ENCODE measurements around the gene PIM3.

Gene PIM3

GRCh38 chr22:49968831-49969661 lies 8.5 kb downstream of the PIM3 start:
- WGBS, 2 experiments, result 93 to 94% methylated on average over 16 of the region's 16 CpGs
- H3K9me3 ChIP-seq (ENCODE audit: control insufficient read depth, low read length), result no peaks in the 10 kb centered on the region

DNA sequence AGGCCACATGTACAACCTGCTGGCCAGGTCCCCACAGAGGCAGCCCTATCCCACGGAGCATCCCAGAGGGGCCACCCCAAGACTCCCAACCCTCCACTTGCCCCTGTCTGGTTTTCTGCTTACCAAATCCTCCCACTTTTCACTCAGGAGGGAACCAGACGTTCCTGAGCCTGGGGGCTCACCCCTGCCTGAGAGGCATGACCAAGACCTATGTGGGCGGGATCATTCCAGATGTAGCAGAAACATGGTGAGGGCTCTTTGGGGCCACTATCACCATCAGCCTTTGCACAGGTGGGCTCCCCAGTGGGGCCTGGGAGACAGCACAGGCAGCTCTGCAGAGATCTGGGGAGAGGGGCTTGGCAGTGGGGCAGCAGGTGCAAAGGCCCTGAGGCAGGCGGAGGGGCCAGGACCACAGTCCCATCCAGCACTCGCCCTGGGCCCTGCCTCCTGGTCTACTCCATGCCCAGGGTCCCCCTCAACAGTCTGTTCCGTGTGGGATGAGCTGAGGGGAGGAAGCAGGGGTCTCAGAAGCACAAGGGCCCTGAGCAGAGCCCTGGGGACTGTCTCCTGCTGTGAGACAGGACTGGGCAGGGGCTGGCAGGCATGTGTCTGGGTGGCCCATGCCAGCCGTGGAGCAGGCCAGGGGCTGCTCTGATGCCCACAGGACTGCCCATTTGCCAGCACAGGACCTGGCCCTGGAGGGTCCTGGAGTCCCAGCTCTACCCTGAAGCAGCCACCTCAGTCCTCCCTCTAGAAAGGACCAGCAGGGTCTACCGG lies 9.4 kb downstream of the PIM3 start:
- peaks cover 30% of the 10 kb centered on the region for H3K27me3 ChIP-seq (ENCODE audit: control insufficient read depth, insufficient read depth, low read length, poor library complexity, severe bottlenecking)
- H3K27ac ChIP-seq (ENCODE audit: insufficient read depth, low read depth, low read length, poor library complexity, severe bottlenecking), result no peak overlapping the region
- H3K36me3 ChIP-seq (ENCODE audit: control insufficient read depth, insufficient read depth, low read length), result no peaks in the 10 kb centered on the region
- 75% methylated on average over 8 of the region's 8 CpGs for WGBS, 2 experiments
- peaks cover 18% of the 10 kb centered on the region for H3K4me1 ChIP-seq (ENCODE audit: control insufficient read depth, insufficient read depth, low read length)
- no peaks in the 10 kb centered on the region for H3K9me3 ChIP-seq (ENCODE audit: control insufficient read depth, low read length)
- H3K4me3 ChIP-seq (ENCODE audit: insufficient read depth, low read depth, low read length), result no peak overlapping the region

More at GRCh38 chr22:49968831-49969661, 8.5 kb downstream of the PIM3 start:
- peaks cover 18% of the 10 kb centered on the region for H3K4me1 ChIP-seq (ENCODE audit: control insufficient read depth, insufficient read depth, low read length)
- no peak overlapping the region for H3K27ac ChIP-seq (ENCODE audit: insufficient read depth, low read depth, low read length, poor library complexity, severe bottlenecking)
- no peak overlapping the region for H3K4me3 ChIP-seq (ENCODE audit: insufficient read depth, low read depth, low read length)
- peaks cover under 1% of the 10 kb centered on the region for H3K36me3 ChIP-seq (ENCODE audit: control insufficient read depth, insufficient read depth, low read length)
- H3K27me3 ChIP-seq (ENCODE audit: control insufficient read depth, insufficient read depth, low read length, poor library complexity, severe bottlenecking), result peaks cover 30% of the 10 kb centered on the region

GRCh38 chr22:49970528-49971231 lies 10.1 kb downstream of the PIM3 start:
- Histone ChIP-seq H3K27me3 (ENCODE audit: control insufficient read depth, insufficient read depth, low read length, poor library complexity, severe bottlenecking) (peaks cover 30% of the 10 kb centered on the region), H3K4me3 (ENCODE audit: insufficient read depth, low read depth, low read length) (peak overlapping the region; percentile 39), H3K27ac (ENCODE audit: insufficient read depth, low read depth, low read length, poor library complexity, severe bottlenecking) (no peak overlapping the region), H3K36me3 (ENCODE audit: control insufficient read depth, insufficient read depth, low read length) (no peaks in the 10 kb centered on the region), H3K9me3 (ENCODE audit: control insufficient read depth, low read length) (no peaks in the 10 kb centered on the region), H3K4me1 (ENCODE audit: control insufficient read depth, insufficient read depth, low read length) (peaks cover 18% of the 10 kb centered on the region)
- 19 to 20% methylated on average over 32 of the region's 32 CpGs for WGBS, 2 experiments

DNA sequence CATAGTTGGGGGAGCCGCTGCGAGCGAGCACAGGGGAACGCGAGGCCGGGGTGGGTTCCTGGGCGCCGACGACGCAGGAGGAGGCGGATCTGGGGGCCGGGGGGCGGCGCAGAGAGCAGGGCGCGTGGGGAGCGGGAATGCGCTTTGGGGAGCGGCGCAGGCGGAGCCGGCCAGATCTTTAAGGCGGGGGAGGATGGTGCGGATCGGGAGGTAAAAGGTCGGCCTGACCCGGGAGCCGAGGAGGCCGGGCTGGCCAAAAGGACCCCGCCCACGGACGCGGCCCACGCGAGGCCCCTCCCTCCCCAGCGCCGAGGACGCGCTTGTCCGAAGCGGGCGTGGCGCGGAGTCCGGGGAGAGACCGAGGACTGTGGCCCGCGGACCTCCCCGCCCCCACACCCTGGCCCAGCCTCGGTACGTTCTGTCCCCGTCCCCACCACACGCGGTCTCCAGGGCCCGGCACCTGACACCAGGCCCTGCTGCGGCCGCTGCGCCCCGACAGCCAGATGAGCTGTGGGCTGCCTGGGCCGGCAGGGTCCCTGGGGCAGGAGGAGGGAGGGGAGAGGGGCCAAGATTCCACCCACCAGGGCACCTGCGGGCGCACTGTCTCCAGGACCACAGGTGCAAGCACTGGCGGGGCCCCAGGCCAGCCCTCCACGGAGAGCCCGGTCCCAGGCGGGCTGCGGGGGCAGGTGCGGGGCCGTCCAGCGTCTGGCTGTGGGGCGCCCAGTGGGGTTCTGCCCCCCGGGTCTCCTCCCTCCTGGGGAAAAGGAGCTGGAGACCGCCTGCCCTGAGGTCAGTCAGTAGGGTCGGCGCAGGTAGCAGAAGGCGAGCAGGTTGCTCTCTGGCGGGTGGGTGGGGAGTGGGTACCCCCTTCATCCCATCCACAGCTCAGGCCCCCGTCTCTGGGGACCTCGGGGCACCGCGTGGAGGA lies 10.9 kb downstream of the PIM3 start:
- peak overlapping the region; percentile 39 for H3K4me3 ChIP-seq (ENCODE audit: insufficient read depth, low read depth, low read length)
- H3K27ac ChIP-seq (ENCODE audit: insufficient read depth, low read depth, low read length, poor library complexity, severe bottlenecking), result no peak overlapping the region
- 10 to 12% methylated on average over 78 to 81 of the region's 81 CpGs for WGBS, 2 experiments
- peaks cover 30% of the 10 kb centered on the region for H3K27me3 ChIP-seq (ENCODE audit: control insufficient read depth, insufficient read depth, low read length, poor library complexity, severe bottlenecking)
- peaks cover 15% of the 10 kb centered on the region for H3K4me1 ChIP-seq (ENCODE audit: control insufficient read depth, insufficient read depth, low read length)
- H3K9me3 ChIP-seq (ENCODE audit: control insufficient read depth, low read length), result no peaks in the 10 kb centered on the region
- H3K36me3 ChIP-seq (ENCODE audit: control insufficient read depth, insufficient read depth, low read length), result no peaks in the 10 kb centered on the region

DNA sequence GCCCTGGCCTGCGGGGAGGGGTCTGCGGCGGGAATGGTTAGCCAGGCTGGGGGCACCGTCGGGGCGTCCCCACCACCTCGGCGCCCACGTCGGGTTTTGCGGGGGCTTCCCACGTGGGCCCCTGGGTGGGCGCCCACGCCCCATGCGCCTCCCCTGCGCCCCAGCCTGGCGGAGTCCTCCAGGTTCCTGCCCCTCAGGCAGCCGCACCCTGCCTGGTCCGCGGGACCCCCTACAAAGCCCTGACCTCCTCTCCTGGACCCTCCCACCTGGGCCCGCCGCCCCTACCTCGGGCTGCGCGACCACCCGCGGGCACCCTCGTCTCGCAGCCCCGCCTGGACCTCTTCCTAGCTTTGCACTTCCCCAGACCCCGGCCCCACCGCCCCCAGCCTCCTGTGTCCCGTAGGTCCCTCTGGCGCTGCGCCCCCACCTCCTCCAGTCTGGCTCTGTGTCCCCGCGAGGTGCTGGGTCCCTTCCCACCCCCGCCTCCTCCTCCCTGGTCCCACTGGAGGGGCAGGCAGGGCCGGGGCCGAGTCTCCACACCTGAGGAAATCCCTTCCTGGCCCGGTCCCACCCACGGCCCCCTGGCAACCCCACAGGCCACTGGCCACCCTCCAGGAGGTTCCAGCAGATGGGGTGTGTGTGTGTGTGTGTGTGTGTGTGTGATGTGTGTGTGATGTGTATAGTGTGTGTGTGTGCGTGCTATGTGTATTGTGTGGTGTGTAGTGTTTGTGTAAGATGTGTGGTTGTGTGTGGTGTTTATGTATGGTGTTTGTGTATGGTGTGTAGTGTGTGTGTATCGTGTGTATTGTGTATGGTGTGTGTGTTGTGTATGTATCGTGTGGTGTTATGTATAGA lies 11.8 kb downstream of the PIM3 start:
- Histone ChIP-seq H3K4me3 (ENCODE audit: insufficient read depth, low read depth, low read length) (no peak overlapping the region), H3K27ac (ENCODE audit: insufficient read depth, low read depth, low read length, poor library complexity, severe bottlenecking) (no peak overlapping the region), H3K4me1 (ENCODE audit: control insufficient read depth, insufficient read depth, low read length) (peaks cover 6% of the 10 kb centered on the region), H3K27me3 (ENCODE audit: control insufficient read depth, insufficient read depth, low read length, poor library complexity, severe bottlenecking) (peaks cover 30% of the 10 kb centered on the region), H3K36me3 (ENCODE audit: control insufficient read depth, insufficient read depth, low read length) (no peaks in the 10 kb centered on the region), H3K9me3 (ENCODE audit: control insufficient read depth, low read length) (no peaks in the 10 kb centered on the region)
- WGBS, 2 experiments, result 59 to 63% methylated on average over 43 to 45 of the region's 45 CpGs

GRCh38 chr22:49973018-49973961 lies 12.7 kb downstream of the PIM3 start:
- Histone ChIP-seq H3K27me3 (ENCODE audit: control insufficient read depth, insufficient read depth, low read length, poor library complexity, severe bottlenecking) (peaks cover 30% of the 10 kb centered on the region), H3K9me3 (ENCODE audit: control insufficient read depth, low read length) (no peaks in the 10 kb centered on the region), H3K27ac (ENCODE audit: insufficient read depth, low read depth, low read length, poor library complexity, severe bottlenecking) (no peak overlapping the region), H3K36me3 (ENCODE audit: control insufficient read depth, insufficient read depth, low read length) (no peaks in the 10 kb centered on the region), H3K4me3 (ENCODE audit: insufficient read depth, low read depth, low read length) (no peak overlapping the region), H3K4me1 (ENCODE audit: control insufficient read depth, insufficient read depth, low read length) (no peaks in the 10 kb centered on the region)
- 82 to 86% methylated on average over 5 of the region's 5 CpGs for WGBS, 2 experiments

GRCh38 chr22:49975543-49976389 lies 15.2 kb downstream of the PIM3 start:
- no peaks in the 10 kb centered on the region for H3K4me1 ChIP-seq (ENCODE audit: control insufficient read depth, insufficient read depth, low read length)
- H3K27me3 ChIP-seq (ENCODE audit: control insufficient read depth, insufficient read depth, low read length, poor library complexity, severe bottlenecking), result peaks cover 23% of the 10 kb centered on the region
- H3K9me3 ChIP-seq (ENCODE audit: control insufficient read depth, low read length), result no peaks in the 10 kb centered on the region
- no peak overlapping the region for H3K4me3 ChIP-seq (ENCODE audit: insufficient read depth, low read depth, low read length)
- 59 to 64% methylated on average over 16 to 17 of the region's 17 CpGs for WGBS, 2 experiments
- no peaks in the 10 kb centered on the region for H3K36me3 ChIP-seq (ENCODE audit: control insufficient read depth, insufficient read depth, low read length)
- no peak overlapping the region for H3K27ac ChIP-seq (ENCODE audit: insufficient read depth, low read depth, low read length, poor library complexity, severe bottlenecking)

All from ectodermal cell (in vitro differentiated cells).